GM19351 (cell line): ENCODE data around the gene TBC1D10B.

Source experiments
- ATAC-seq: cut with Tn5 transposase; IDR thresholded peaks from one replicate; pipeline ENCODE4 v1.9.1; 2021; ENCODE audit warnings: mild to moderate bottlenecking, moderate library complexity; ENCODE audit not compliant: unreplicated experiment

Gene TBC1D10B, protein sequence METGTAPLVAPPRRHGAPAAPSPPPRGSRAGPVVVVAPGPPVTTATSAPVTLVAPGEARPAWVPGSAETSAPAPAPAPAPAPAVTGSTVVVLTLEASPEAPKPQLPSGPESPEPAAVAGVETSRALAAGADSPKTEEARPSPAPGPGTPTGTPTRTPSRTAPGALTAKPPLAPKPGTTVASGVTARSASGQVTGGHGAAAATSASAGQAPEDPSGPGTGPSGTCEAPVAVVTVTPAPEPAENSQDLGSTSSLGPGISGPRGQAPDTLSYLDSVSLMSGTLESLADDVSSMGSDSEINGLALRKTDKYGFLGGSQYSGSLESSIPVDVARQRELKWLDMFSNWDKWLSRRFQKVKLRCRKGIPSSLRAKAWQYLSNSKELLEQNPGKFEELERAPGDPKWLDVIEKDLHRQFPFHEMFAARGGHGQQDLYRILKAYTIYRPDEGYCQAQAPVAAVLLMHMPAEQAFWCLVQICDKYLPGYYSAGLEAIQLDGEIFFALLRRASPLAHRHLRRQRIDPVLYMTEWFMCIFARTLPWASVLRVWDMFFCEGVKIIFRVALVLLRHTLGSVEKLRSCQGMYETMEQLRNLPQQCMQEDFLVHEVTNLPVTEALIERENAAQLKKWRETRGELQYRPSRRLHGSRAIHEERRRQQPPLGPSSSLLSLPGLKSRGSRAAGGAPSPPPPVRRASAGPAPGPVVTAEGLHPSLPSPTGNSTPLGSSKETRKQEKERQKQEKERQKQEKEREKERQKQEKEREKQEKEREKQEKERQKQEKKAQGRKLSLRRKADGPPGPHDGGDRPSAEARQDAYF

GRCh38 chr16:30370456-30371247 is at the start of gene TBC1D10B:
TSS of gene TBC1D10B (minus strand) at chr16:30370494. CDS start at chr16:30370183, 311 bp downstream.
- peak; percentile 81 for ATAC-seq

DNA sequence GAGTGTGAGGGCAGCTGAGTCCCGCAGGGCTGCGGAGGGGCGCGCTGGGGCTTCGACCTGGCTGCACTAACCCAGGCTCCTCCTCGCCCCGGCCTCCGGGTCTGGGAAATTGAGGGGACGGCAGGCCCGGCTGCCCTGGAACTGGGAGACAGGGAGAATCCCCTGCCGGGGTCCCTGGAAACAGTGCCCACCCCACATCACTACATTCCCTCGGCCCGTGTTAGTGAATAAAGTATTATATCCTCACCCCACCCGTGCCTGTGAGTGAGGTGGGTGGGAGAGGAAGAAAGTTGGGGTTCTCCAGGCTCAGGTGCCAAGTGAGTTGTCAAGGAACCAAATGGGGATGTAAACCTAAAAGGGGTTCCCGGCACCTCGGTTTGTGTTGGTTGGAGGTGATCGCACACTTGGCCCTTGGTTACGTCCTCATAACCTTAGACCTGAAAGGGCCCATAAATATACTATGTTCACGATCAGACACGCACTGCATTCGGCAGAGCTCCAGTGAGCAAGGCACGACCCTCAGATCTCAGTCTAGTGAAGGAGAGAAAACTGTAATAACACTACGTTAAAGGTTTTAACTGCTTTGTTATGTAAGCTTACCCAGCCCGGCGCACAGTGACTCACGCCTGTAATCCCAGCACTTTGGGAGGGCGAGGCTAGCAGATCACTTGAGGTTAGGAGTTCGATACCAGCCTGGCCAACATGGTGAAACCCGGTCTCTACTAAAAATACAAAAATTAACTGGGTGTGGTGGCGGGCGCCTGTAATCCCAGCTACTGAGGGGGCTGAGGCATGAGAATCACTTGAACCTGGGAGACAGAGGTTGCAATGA is 48.3 kb upstream of the TBC1D10B start:
- ATAC-seq: no peak

- peak; percentile 86 for ATAC-seq
Measured at GRCh38 chr16:30417529-30418349, 47.4 kb upstream of the TBC1D10B start.

- no peak for ATAC-seq
Measured at GRCh38 chr16:30416624-30417528, 46.6 kb upstream of the TBC1D10B start.

DNA sequence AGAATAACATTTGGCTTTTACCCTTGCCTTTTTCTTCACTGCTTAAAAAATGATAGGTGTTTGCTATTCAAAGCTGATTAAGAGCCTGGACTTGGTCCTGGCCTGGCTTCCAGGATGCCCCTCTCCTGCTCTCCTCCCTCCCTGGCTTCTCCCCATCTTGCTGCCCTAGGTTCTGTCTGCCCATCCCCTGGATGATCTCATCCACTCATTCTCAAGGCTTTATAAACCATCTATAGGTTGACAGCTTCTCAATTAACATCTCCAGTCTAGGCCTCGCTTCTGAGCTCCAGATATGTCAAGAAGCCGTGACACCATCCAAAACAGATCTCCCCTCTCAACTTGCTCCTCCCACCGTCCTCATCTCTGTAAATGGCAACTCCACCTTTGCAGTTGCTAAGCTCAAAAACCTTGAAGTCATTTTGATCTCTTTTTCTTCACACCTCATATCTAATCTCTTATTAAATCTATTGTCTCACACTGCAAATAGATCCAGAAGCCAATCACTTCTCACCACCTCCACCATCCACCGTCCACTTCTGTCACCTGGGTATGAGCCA is 45.8 kb upstream of the TBC1D10B start:
- ATAC-seq: no peak

- ATAC-seq: no peak
Measured at GRCh38 chr16:30414159-30414558, 43.9 kb upstream of the TBC1D10B start.

GRCh38 chr16:30413112-30413806 is 43.0 kb upstream of the TBC1D10B start:
- ATAC-seq: no peak

GRCh38 chr16:30409125-30410060 is 39.1 kb upstream of the TBC1D10B start:
- ATAC-seq: no peak

DNA sequence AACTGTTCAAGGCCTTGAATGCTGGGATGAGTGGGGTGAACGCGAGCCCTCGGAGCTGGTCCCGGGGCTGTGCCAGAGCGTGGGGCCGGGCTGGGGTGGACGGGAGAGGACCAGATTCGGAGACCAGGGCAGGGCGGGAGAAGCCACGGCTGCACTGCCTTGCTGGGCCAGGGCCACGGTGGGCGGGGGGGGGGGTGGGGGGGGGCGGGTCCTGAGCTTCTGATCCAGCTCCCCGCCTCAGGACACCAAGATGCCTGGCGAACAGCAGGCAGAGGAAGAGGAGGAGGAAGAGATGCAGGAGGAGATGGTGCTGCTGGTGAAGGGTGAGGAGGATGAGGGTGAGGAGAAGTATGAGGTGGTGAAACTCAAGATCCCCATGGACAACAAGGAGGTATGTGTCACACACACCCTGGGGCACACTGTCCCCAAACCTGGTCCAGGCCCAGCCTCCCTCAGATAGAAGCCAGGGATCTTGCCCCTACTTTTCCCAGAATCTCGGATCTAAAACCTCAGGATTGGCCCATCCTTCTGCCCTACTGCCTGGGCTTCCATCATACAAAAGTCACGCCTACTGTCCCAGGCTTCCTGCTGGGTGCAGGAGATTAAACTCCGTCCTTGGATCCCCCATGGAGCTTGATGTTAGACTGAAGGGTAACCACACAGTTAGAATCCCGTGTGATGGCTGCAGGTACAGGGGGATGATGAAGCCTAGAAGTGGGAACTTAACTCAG is 37.7 kb upstream of the TBC1D10B start:
- no peak for ATAC-seq

- peak; percentile 84 for ATAC-seq
Measured at GRCh38 chr16:30407102-30407803, 37.0 kb upstream of the TBC1D10B start, which contains the start of gene ZNF771. TSS of gene ZNF771 (plus strand) at chr16:30407606. CDS start at chr16:30408054, 448 bp downstream.

GRCh38 chr16:30406795-30407101 is 36.5 kb upstream of the TBC1D10B start:
- ATAC-seq: peak; percentile 21

DNA sequence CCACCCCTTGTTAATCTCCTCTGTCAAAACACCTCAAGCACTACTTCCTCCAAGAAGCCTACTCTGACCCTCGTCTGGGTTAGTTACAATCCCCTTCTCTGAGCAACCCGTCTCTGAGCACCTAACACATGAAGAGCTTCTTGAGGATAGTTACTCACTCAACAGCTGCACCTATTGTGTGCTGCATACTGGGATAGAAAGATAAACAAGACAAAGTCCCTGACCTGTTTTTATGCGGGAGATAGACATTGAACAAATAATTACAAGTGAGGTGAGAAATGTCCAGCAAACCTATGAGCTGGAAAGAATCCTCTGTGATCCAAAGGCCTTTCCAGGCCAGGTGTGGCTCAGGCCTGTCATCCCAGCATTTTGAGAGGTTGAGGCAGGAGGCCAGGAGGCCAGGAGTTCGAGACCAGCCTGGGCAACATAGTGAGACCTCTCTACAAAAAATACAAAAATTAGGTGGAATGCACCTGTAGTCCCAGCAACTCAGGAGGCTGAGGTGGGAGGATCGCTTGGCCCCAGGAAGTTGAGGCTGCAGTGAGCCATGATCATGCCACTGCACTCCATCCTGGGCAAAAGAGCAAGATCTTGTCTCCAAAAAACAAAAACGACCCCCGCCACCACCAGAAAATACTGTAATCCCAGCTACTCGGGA is 31.6 kb upstream of the TBC1D10B start:
- ATAC-seq: no peak

DNA sequence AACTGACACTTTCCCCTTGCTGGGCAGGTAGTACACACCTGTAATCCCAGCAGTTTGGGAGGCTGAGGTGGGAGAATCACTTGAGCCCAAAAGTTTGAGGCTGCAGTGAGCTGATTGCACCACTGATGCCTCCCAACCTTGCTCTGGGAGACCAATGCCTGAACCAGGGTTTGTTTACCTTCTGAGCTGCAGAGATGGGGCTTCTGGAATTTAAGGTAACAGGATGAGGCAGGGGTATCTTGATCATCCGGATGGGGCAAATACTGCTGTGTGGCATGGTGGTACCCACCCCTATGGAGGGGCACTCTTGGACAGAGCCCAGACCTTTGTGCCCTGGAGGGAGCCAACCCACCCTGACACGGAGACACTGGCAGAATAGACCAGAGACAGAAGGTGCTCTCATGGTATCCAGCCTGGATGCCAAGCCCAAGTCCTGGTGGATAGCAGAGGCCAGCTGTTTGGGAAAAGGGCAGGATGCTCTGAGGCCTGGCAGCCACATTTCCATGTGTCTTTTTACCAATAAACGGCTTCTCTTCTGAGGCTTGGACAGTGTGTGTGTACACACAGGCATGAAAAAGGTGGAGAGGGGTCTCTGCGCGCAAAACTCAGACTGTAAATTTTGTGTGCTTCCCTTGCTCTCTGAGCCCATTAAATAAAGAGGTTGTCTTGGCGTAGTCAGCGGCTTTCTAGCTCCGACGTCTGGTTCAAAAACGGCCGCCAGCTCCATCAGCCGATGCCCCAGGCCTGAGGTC is 29.3 kb upstream of the TBC1D10B start:
- no peak for ATAC-seq
